Glutamatergic neuron (in vitro differentiated cells): Measurements from ENCODE around the gene TMEM266. TPM values are rescaled to one million over a fixed set of nuclear protein-coding genes. Genes with fewer than 3 reads are reported as not detected.

Experiments used
- DNase-seq: peaks from one replicate; pipeline ENCODE4 v3.0.0; 2022
- H3K27ac Mint-ChIP-seq: one replicate; pipeline ENCODE4 v1.8.0; 2020; ENCODE audit warnings: mild to moderate bottlenecking, mixed read lengths, inconsistent platforms; ENCODE audit not compliant: unreplicated experiment
- H3K27me3 Mint-ChIP-seq: one replicate; pipeline ENCODE4 v1.8.0; 2020; ENCODE audit warnings: mild to moderate bottlenecking, moderate library complexity, mixed read lengths, inconsistent platforms; ENCODE audit not compliant: unreplicated experiment
- H3K36me3 Mint-ChIP-seq: one replicate; pipeline ENCODE4 v1.8.0; 2020; ENCODE audit warnings: mild to moderate bottlenecking, mixed read lengths, inconsistent platforms; ENCODE audit not compliant: unreplicated experiment
- H3K4me1 Mint-ChIP-seq: one replicate; pipeline ENCODE4 v1.8.0; 2020; ENCODE audit warnings: mild to moderate bottlenecking, low read depth, mixed read lengths, inconsistent platforms; ENCODE audit not compliant: unreplicated experiment
- H3K4me3 Mint-ChIP-seq: one replicate; pipeline ENCODE4 v1.8.0; 2020; ENCODE audit warnings: mild to moderate bottlenecking, mixed read lengths, inconsistent platforms; ENCODE audit not compliant: unreplicated experiment
- H3K9me3 Mint-ChIP-seq: one replicate; pipeline ENCODE4 v1.8.0; 2020; ENCODE audit warnings: mild to moderate bottlenecking, moderate library complexity, mixed read lengths, inconsistent platforms; ENCODE audit not compliant: unreplicated experiment
- CTCF ChIP-seq: fragments of 200-600 bp; sonication (generic); IDR thresholded peaks from one replicate; pipeline ENCODE4 v1.5.0; 2021; ENCODE audit not compliant: partially characterized antibody, unreplicated experiment
- total RNA-seq: library from RNA; stranded (reverse); fragmentation: NEBNext Ultra II Directional; extraction: Animal tissue kit (Norgen Biotek cat#: 25700); gene quantifications from one replicate; pipeline ENCODE4 v1.2.1, GENCODE V29; 2021; ENCODE audit not compliant: unreplicated experiment

TMEM266 gene
- total RNA-seq, 1 donor from 2014 or later: 1.3 TPM

GRCh38 chr15:76108021-76108723 is 48.4 kb downstream of the TMEM266 start:
- Mint-ChIP-seq H3K27ac (no peak overlapping the region), H3K27me3 (peaks cover under 1% of the 10 kb centered on the region), H3K4me3 (no peak overlapping the region), H3K9me3 (peaks cover 3% of the 10 kb centered on the region), H3K36me3 (no peaks in the 10 kb centered on the region), H3K4me1 (no peaks in the 10 kb centered on the region)
- no peak for TF ChIP-seq CTCF
- no peak for DNase-seq

- peaks cover 4% of the 10 kb centered on the region for H3K27me3 Mint-ChIP-seq
- no peak overlapping the region for H3K4me3 Mint-ChIP-seq
- H3K27ac Mint-ChIP-seq: no peak overlapping the region
- H3K9me3 Mint-ChIP-seq: peaks cover 3% of the 10 kb centered on the region
- DNase-seq: no peak
- H3K4me1 Mint-ChIP-seq: no peaks in the 10 kb centered on the region
- no peaks in the 10 kb centered on the region for H3K36me3 Mint-ChIP-seq
- no peak for TF ChIP-seq CTCF
Measured at GRCh38 chr15:76109046-76109445, 49.3 kb downstream of the TMEM266 start.

- Mint-ChIP-seq H3K9me3 (no peaks in the 10 kb centered on the region), H3K27ac (no peak overlapping the region), H3K36me3 (no peaks in the 10 kb centered on the region), H3K4me3 (no peak overlapping the region), H3K4me1 (peaks cover 2% of the 10 kb centered on the region), H3K27me3 (peaks cover 4% of the 10 kb centered on the region)
- TF ChIP-seq CTCF: no peak
- no peak for DNase-seq
Measured at GRCh38 chr15:76114561-76114960, 54.8 kb downstream of the TMEM266 start.

GRCh38 chr15:76116138-76116885 is 56.5 kb downstream of the TMEM266 start:
- no peak for TF ChIP-seq CTCF
- Mint-ChIP-seq H3K9me3 (no peaks in the 10 kb centered on the region), H3K4me3 (no peak overlapping the region), H3K36me3 (no peaks in the 10 kb centered on the region), H3K27me3 (peaks cover 4% of the 10 kb centered on the region), H3K4me1 (peaks cover 2% of the 10 kb centered on the region), H3K27ac (no peak overlapping the region)
- DNase-seq: no peak

GRCh38 chr15:76117181-76117580 is 57.4 kb downstream of the TMEM266 start:
- H3K4me1 Mint-ChIP-seq: peaks cover 2% of the 10 kb centered on the region
- no peak overlapping the region for H3K27ac Mint-ChIP-seq
- H3K4me3 Mint-ChIP-seq: no peak overlapping the region
- peaks cover 4% of the 10 kb centered on the region for H3K27me3 Mint-ChIP-seq
- H3K36me3 Mint-ChIP-seq: no peaks in the 10 kb centered on the region
- TF ChIP-seq CTCF: no peak
- no peaks in the 10 kb centered on the region for H3K9me3 Mint-ChIP-seq
- no peak for DNase-seq
